Progenitor cell of endocrine pancreas (in vitro differentiated cells): ENCODE measurements around the gene PTPRT. TPM values are rescaled to one million over a fixed set of nuclear protein-coding genes. Genes with fewer than 3 reads are reported as not detected.

Experiments used
- DNase-seq: peaks from one replicate; pipeline ENCODE4 v3.0.0; 2021; ENCODE audit warnings: low spot score; ENCODE audit not compliant: unreplicated experiment
- H3K27ac Mint-ChIP-seq: 2 replicates; pipeline ENCODE4 v1.8.0; 2021; ENCODE audit warnings: mild to moderate bottlenecking, moderate library complexity, mixed read lengths
- H3K27me3 Mint-ChIP-seq: 2 replicates; pipeline ENCODE4 v1.8.0; 2021; ENCODE audit warnings: mixed read lengths
- H3K36me3 Mint-ChIP-seq: 2 replicates; pipeline ENCODE4 v1.8.0; 2022; ENCODE audit warnings: mixed read lengths; ENCODE audit not compliant: insufficient read depth
- H3K4me1 Mint-ChIP-seq: 2 replicates; pipeline ENCODE4 v1.8.0; 2021; ENCODE audit warnings: low read depth, mixed read lengths
- H3K4me3 Mint-ChIP-seq: 2 replicates; pipeline ENCODE4 v1.8.0; 2021; ENCODE audit warnings: low read depth, mild to moderate bottlenecking, moderate library complexity, mixed read lengths
- H3K9me3 Mint-ChIP-seq: 2 replicates; pipeline ENCODE4 v1.8.0; 2021; ENCODE audit warnings: low read depth, mixed read lengths
- total RNA-seq: library from RNA; stranded (reverse); gene quantifications from 2 replicates; pipeline ENCODE4 v1.2.1, GENCODE V29; 2021
- TF ChIP-seq, protein P1 (sequence below): fragments of 200-600 bp; sonication (generic); IDR thresholded peaks from one replicate; pipeline ENCODE4 v1.5.0; 2021; ENCODE audit warnings: antibody characterized with exemption, mild to moderate bottlenecking; ENCODE audit not compliant: unreplicated experiment

PTPRT gene
- total RNA-seq, 1 donor from 2014 or later = 65.9 TPM

DNA sequence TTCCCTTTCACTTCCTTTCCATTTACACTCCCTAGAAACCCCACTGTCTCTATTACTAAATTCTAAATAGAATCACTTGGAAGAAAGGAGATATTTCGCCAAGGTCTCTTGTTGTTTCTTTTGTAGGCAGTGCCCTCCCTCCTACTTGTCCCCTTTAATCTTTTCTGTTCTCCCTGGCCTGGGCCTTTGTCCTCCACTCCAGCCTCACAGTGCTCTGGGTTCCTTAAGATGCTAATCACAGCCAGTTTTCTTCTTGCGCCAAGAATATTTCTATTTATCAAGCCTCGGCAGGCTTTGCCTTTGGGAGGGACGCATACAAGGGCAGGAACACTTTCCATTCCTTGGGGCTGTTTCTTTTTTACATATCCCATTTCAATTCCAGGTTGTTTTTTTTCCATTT is 1051.0 kb downstream of the PTPRT start:
- Mint-ChIP-seq H3K27me3 (no peaks in the 10 kb centered on the region), H3K9me3 (peaks cover 4% of the 10 kb centered on the region), H3K4me3 (no peak overlapping the region), H3K27ac (no peak overlapping the region), H3K4me1 (peaks cover 3% of the 10 kb centered on the region), H3K36me3 (peaks cover 9% of the 10 kb centered on the region)
- TF ChIP-seq, protein P1, sequence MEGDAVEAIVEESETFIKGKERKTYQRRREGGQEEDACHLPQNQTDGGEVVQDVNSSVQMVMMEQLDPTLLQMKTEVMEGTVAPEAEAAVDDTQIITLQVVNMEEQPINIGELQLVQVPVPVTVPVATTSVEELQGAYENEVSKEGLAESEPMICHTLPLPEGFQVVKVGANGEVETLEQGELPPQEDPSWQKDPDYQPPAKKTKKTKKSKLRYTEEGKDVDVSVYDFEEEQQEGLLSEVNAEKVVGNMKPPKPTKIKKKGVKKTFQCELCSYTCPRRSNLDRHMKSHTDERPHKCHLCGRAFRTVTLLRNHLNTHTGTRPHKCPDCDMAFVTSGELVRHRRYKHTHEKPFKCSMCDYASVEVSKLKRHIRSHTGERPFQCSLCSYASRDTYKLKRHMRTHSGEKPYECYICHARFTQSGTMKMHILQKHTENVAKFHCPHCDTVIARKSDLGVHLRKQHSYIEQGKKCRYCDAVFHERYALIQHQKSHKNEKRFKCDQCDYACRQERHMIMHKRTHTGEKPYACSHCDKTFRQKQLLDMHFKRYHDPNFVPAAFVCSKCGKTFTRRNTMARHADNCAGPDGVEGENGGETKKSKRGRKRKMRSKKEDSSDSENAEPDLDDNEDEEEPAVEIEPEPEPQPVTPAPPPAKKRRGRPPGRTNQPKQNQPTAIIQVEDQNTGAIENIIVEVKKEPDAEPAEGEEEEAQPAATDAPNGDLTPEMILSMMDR = no peak
- no peak for DNase-seq

DNA sequence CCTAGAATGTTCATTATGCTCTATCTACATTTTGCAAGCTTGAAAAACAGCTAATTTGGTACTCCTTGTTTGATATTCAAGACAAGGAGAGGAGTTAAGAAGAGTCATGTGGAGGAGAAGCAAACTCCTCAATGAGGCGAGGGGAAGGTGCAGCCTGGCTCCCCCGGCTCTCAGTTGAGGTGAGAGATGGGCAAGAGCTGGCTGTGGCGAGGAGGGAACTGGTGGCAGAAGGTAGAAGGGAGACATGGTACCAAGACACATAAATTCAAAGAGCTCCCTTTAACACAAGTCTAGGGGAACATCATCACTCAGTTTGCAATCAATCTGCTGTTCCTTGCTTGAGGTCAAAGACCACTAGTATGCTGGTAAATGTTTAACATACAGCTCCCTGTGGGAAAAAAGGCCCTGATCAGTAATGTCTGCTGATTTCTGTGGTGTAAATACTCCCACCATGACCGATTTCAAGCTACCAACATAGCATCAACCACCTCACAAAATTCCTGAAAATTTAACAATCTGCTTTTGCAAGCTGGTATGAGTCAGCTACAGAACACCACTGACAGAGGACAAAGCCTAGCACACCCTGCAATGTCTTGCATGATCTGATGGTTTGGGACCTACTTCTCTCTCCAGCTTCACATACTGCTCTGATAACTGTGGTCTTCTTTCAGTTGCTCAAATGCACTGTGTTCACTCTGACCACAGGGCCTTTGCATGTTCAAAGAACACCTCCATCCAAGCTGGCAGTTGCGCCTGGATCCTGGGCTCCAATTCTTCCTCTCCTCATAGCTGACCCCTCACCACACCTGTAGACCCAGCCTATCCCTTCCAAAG is 1055.2 kb downstream of the PTPRT start:
- peaks cover 4% of the 10 kb centered on the region for H3K9me3 Mint-ChIP-seq
- H3K27ac Mint-ChIP-seq = no peak overlapping the region
- H3K4me1 Mint-ChIP-seq = peaks cover 3% of the 10 kb centered on the region
- peaks cover 8% of the 10 kb centered on the region for H3K36me3 Mint-ChIP-seq
- no peak for DNase-seq
- no peaks in the 10 kb centered on the region for H3K27me3 Mint-ChIP-seq
- TF ChIP-seq, protein P1 = no peak
- H3K4me3 Mint-ChIP-seq = no peak overlapping the region

DNA sequence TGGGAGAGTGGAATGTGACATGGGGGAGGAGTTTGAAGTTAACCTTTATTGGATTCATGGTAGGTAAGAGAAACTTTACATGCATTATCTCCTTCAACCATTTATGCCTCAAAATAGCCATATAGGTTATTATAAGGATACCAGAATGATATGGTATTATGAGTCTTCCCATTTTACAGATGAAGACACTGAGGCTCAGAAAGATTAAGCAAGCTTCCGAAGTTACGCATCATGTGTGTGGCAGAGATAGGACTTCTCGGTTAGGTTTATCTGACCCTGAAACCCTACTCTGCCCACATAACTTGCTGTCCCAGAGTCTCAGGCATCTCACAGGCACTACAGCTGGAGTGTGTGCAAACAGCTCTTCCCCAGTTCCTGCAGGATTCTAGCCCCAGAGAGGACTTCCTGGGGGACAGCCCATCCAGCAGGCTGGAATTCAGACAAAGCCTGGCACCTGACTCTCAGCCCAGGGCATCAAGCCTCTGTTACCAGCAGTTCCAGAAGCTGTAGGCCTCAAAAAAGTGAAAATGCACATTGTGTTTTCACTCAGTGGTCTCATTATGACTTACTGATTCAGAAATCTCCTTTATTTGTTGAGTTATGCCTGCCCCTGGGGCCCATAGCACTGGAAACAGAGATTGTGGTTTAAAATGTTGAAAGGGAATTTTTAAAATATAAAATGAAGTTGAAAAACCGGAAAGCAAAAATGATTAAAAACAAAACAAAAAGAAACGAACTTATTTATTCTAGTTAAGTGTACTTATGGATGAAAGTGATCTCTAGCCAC is 1058.7 kb downstream of the PTPRT start:
- Mint-ChIP-seq H3K9me3 (peaks cover 3% of the 10 kb centered on the region), H3K36me3 (peaks cover 8% of the 10 kb centered on the region)

DNA sequence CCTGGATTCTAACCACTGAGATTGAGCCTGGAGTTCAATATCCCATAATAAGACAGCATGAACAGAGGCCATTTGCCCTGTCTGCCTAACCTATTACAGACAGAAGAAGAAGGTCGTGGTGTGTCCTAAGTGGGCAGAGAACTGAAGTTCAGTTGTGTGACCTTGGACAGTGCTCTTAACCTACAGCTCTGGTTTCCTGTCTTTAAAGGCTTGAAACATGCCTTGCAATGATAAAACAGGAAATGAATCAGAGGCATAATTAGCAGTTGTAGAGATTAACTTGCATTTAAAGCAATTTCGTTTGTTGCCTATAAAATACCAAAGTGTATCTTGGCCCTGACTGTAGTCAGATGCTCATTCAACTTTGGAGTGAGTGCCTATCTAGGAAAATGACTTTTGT is 1064.3 kb downstream of the PTPRT start:
- Mint-ChIP-seq H3K4me3 (no peak overlapping the region), H3K4me1 (peaks cover 9% of the 10 kb centered on the region), H3K9me3 (no peaks in the 10 kb centered on the region), H3K27ac (no peak overlapping the region), H3K27me3 (no peaks in the 10 kb centered on the region), H3K36me3 (no peaks in the 10 kb centered on the region)
- no peak for DNase-seq
- TF ChIP-seq, protein P1 = no peak

More for the DNA sequence above, 1058.7 kb downstream of the PTPRT start:
- Mint-ChIP-seq H3K27ac (no peak overlapping the region), H3K4me1 (peaks cover 12% of the 10 kb centered on the region), H3K4me3 (no peak overlapping the region), H3K27me3 (no peaks in the 10 kb centered on the region)
- TF ChIP-seq, protein P1 = no peak
- no peak for DNase-seq

DNA sequence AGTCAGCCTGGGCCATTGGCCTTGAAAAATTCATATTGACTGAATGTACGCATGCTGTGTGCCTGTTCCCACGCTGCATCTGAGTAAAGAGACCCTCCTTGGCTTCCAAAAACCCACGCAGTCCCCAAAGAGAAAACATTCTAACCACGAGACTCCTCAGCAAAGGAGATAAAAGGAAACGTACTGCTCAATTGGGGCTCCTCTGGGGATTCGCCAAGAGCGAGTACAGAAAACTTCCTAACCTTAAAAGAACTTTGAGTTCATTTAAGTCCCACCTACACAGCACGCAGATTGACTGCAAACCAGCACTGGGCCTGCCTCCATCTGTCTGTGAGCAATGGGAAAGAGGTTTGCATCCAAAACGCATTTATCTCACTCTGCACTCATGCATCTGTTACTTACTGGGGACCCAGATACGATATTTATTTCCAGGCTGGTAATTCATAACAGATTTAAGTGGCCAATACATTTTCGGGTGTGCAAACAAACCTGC is 1065.7 kb downstream of the PTPRT start:
- TF ChIP-seq, protein P1 = no peak
- H3K4me1 Mint-ChIP-seq = peaks cover 9% of the 10 kb centered on the region
- H3K36me3 Mint-ChIP-seq = peaks cover 2% of the 10 kb centered on the region
- H3K27ac Mint-ChIP-seq = no peak overlapping the region
- no peaks in the 10 kb centered on the region for H3K9me3 Mint-ChIP-seq
- DNase-seq = no peak
- no peaks in the 10 kb centered on the region for H3K27me3 Mint-ChIP-seq
- no peak overlapping the region for H3K4me3 Mint-ChIP-seq
